HepG2 (cell line): ENCODE measurements around the gene CHST3. TPM values are rescaled to one million over a fixed set of nuclear protein-coding genes. Genes with fewer than 3 reads are reported as not detected.
A peak's percentile ranks its signal among the peaks of the same experiment; 100 is the strongest.

ENCODE experiments used
- ETV5 ChIP-seq: IDR thresholded peaks from 2 replicates; pipeline ENCODE4 v1.6.1; 2018; ENCODE audit warnings: missing biosample characterization, missing genetic modification reagents, inconsistent platforms, borderline replicate concordance
- MEIS2 ChIP-seq: sonication (generic); formaldehyde crosslinking; IDR thresholded peaks from 2 replicates; pipeline ENCODE4 v1.9.0; 2021; ENCODE audit warnings: mild to moderate bottlenecking, missing genetic modification reagents
- NR2C2 ChIP-seq: sonication (generic); formaldehyde crosslinking; IDR thresholded peaks from 2 replicates; pipeline ENCODE4 v1.4.0; 2020; ENCODE audit warnings: missing genetic modification reagents, mild to moderate bottlenecking, moderate library complexity, borderline replicate concordance
- NR2F1 ChIP-seq, 2 experiments: fragments of 450-650 bp in 1 of 2; formaldehyde crosslinking in 1 of 2; IDR thresholded peaks; 2 replicates each; pipeline versions ENCODE4 v1.5.0 to v1.6.1; 2016 to 2020; ENCODE audit warnings: mild to moderate bottlenecking in 1 of 2, missing compliant biosample characterization in 1 of 2, missing genetic modification reagents in 1 of 2, moderate library complexity in 1 of 2
- XRCC5 ChIP-seq: fragments of 200-400 bp; formaldehyde crosslinking; optimal IDR thresholded peaks from 2 replicates; pipeline ENCODE3; 2017; ENCODE audit warnings: mild to moderate bottlenecking, low read length
- ZNF136 ChIP-seq: sonication (generic); formaldehyde crosslinking; IDR thresholded peaks from 2 replicates; pipeline ENCODE4 v1.8.1; 2022; ENCODE audit warnings: low read depth, mild to moderate bottlenecking, moderate library complexity, missing genetic modification reagents
- ZNF34 ChIP-seq: sonication (generic); formaldehyde crosslinking; IDR thresholded peaks from 2 replicates; pipeline ENCODE4 v1.4.0; 2020; ENCODE audit warnings: mild to moderate bottlenecking, missing genetic modification reagents, borderline replicate concordance
- ZNF552 ChIP-seq: sonication (generic); formaldehyde crosslinking; IDR thresholded peaks from 2 replicates; pipeline ENCODE4 v1.9.0; 2022; ENCODE audit warnings: missing genetic modification reagents, mild to moderate bottlenecking, borderline replicate concordance
- polyA plus RNA-seq, 8 experiments: library from polyadenylated mRNA; depleted of rRNA in 3 of 8; stranded (reverse) in 7 of 8; unstranded in 1 of 8; fragments of >200 nt; fragmentation: Illumina TruSeq in 4 of 8; extraction: Trizol in 4 of 8; gene quantifications; 2 replicates each; pipeline versions ENCODE4 v1.2.1 to v1.2.3, GENCODE V29; 2011 to 2016; ENCODE audit warnings: low read depth in 4 of 8, missing spikeins in 1 of 8, mixed read lengths in 1 of 8; ENCODE audit not compliant: insufficient read depth in 1 of 8
- total RNA-seq, 5 experiments: library from RNA; depleted of rRNA; stranded (reverse); fragments of >200 nt; fragmentation: Illumina TruSeq; extraction: Trizol; gene quantifications; 2 replicates each; pipeline ENCODE4 v1.2.3, GENCODE V29; 2016; ENCODE audit warnings: low read depth in 1 of 5
- TF ChIP-seq, protein P1 (sequence below): sonication (generic); formaldehyde crosslinking; IDR thresholded peaks from 2 replicates; pipeline ENCODE4 v1.4.0; 2020; ENCODE audit warnings: missing genetic modification reagents, borderline replicate concordance
- TF ChIP-seq, protein P2 (sequence below): sonication (generic); formaldehyde crosslinking; IDR thresholded peaks from 2 replicates; pipeline ENCODE4 v1.5.1; 2020; ENCODE audit warnings: mild to moderate bottlenecking, moderate library complexity, missing genetic modification reagents
- TF ChIP-seq, protein P3 (sequence below): sonication (generic); formaldehyde crosslinking; IDR thresholded peaks from 2 replicates; pipeline ENCODE4 v1.8.0; 2022; ENCODE audit warnings: missing genetic modification reagents, mild to moderate bottlenecking, inconsistent platforms, borderline replicate concordance
- TF ChIP-seq, protein P4 (sequence below): sonication (generic); formaldehyde crosslinking; IDR thresholded peaks from 2 replicates; pipeline ENCODE4 v1.4.0; 2020; ENCODE audit warnings: missing genetic modification reagents
- TF ChIP-seq, protein P5 (sequence below): sonication (generic); formaldehyde crosslinking; IDR thresholded peaks from 2 replicates; pipeline ENCODE4 v1.5.0; 2020; ENCODE audit warnings: mild to moderate bottlenecking, missing genetic modification reagents, borderline replicate concordance

The CHST3 gene
- total and polyA plus RNA-seq, 2 of the 13 experiments (the other 11 are each of a cell fraction or from before 2014, with no cell fraction given): 7.2 to 18.7 TPM

DNA sequence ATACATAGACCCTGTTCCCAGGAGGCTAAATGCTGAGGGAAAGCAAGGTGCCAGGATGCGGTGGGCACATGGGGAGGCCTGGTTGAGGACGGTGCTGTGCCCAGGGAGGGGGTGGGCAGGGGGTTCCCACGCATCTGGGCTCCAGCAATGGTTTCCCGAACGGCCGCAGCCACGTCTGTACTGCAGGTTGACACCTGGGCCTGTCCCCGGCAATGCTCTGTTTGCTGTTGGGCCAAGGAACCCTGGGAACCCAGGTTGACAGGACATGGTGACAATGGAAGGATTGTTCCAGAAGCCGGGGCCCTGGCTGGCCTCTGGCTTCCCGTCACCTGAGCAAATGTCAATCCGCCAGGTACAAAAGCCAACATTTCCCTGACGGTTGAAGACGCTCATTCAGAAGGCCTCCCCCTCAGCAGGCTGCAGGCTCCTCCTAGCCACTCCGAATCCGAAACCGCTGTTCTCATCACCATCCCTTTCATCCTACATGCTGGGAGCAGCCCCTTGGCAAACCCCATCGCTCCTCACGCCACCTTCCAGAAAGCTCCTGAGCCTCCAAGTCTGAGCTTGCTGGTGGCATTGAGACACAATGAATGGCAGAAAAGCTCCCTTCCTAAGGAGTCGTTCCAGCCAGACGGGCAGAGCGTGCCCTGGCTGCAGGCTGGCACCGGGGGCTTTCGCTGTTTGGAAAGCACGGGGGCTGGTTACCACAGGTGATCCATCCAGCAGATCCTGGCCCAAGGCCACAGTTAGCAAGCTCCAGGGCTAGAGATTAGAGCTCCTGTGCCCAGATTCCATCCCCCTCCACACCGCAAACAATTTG is 92.9 kb downstream of the CHST3 start (continued):
- TF ChIP-seq ETV5 (CRISPR knock-in tag) (peak; percentile 87; the same call in 1 of the 2 replicates), NR2C2 (no peak), MEIS2 (CRISPR knock-in tag) (peak; percentile 92), NR2F1 (CRISPR knock-in tag; IDR thresholded peaks at IDR 0.05) (no peak), ZNF34 (CRISPR knock-in tag) (no peak), ZNF552 (no peak), XRCC5 (no peak), ZNF136 (CRISPR knock-in tag) (no peak)
- TF ChIP-seq, protein P1, sequence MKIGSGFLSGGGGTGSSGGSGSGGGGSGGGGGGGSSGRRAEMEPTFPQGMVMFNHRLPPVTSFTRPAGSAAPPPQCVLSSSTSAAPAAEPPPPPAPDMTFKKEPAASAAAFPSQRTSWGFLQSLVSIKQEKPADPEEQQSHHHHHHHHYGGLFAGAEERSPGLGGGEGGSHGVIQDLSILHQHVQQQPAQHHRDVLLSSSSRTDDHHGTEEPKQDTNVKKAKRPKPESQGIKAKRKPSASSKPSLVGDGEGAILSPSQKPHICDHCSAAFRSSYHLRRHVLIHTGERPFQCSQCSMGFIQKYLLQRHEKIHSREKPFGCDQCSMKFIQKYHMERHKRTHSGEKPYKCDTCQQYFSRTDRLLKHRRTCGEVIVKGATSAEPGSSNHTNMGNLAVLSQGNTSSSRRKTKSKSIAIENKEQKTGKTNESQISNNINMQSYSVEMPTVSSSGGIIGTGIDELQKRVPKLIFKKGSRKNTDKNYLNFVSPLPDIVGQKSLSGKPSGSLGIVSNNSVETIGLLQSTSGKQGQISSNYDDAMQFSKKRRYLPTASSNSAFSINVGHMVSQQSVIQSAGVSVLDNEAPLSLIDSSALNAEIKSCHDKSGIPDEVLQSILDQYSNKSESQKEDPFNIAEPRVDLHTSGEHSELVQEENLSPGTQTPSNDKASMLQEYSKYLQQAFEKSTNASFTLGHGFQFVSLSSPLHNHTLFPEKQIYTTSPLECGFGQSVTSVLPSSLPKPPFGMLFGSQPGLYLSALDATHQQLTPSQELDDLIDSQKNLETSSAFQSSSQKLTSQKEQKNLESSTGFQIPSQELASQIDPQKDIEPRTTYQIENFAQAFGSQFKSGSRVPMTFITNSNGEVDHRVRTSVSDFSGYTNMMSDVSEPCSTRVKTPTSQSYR (CRISPR knock-in tag): no peak
- TF ChIP-seq, protein P2, sequence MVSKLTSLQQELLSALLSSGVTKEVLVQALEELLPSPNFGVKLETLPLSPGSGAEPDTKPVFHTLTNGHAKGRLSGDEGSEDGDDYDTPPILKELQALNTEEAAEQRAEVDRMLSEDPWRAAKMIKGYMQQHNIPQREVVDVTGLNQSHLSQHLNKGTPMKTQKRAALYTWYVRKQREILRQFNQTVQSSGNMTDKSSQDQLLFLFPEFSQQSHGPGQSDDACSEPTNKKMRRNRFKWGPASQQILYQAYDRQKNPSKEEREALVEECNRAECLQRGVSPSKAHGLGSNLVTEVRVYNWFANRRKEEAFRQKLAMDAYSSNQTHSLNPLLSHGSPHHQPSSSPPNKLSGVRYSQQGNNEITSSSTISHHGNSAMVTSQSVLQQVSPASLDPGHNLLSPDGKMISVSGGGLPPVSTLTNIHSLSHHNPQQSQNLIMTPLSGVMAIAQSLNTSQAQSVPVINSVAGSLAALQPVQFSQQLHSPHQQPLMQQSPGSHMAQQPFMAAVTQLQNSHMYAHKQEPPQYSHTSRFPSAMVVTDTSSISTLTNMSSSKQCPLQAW: peak; percentile 72
- TF ChIP-seq, protein P3, sequence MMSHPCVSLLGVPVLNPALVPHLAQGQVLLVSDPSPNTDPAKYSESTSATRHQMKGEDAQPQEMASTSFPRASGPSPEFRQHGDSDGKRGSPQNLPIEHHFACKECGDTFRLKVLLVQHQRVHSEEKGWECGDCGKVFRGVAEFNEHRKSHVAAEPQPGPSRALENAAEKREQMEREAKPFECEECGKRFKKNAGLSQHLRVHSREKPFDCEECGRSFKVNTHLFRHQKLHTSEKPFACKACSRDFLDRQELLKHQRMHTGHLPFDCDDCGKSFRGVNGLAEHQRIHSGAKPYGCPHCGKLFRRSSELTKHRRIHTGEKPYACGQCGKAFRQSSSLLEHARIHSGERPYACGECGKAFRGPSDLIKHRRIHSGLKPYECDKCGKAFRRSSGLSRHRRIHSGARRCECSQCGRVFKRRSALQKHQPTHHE: no peak; the same call in 1 of the 2 replicates
- TF ChIP-seq, protein P4, sequence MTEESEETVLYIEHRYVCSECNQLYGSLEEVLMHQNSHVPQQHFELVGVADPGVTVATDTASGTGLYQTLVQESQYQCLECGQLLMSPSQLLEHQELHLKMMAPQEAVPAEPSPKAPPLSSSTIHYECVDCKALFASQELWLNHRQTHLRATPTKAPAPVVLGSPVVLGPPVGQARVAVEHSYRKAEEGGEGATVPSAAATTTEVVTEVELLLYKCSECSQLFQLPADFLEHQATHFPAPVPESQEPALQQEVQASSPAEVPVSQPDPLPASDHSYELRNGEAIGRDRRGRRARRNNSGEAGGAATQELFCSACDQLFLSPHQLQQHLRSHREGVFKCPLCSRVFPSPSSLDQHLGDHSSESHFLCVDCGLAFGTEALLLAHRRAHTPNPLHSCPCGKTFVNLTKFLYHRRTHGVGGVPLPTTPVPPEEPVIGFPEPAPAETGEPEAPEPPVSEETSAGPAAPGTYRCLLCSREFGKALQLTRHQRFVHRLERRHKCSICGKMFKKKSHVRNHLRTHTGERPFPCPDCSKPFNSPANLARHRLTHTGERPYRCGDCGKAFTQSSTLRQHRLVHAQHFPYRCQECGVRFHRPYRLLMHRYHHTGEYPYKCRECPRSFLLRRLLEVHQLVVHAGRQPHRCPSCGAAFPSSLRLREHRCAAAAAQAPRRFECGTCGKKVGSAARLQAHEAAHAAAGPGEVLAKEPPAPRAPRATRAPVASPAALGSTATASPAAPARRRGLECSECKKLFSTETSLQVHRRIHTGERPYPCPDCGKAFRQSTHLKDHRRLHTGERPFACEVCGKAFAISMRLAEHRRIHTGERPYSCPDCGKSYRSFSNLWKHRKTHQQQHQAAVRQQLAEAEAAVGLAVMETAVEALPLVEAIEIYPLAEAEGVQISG (CRISPR knock-in tag): peak; percentile 69
- TF ChIP-seq, protein P5, sequence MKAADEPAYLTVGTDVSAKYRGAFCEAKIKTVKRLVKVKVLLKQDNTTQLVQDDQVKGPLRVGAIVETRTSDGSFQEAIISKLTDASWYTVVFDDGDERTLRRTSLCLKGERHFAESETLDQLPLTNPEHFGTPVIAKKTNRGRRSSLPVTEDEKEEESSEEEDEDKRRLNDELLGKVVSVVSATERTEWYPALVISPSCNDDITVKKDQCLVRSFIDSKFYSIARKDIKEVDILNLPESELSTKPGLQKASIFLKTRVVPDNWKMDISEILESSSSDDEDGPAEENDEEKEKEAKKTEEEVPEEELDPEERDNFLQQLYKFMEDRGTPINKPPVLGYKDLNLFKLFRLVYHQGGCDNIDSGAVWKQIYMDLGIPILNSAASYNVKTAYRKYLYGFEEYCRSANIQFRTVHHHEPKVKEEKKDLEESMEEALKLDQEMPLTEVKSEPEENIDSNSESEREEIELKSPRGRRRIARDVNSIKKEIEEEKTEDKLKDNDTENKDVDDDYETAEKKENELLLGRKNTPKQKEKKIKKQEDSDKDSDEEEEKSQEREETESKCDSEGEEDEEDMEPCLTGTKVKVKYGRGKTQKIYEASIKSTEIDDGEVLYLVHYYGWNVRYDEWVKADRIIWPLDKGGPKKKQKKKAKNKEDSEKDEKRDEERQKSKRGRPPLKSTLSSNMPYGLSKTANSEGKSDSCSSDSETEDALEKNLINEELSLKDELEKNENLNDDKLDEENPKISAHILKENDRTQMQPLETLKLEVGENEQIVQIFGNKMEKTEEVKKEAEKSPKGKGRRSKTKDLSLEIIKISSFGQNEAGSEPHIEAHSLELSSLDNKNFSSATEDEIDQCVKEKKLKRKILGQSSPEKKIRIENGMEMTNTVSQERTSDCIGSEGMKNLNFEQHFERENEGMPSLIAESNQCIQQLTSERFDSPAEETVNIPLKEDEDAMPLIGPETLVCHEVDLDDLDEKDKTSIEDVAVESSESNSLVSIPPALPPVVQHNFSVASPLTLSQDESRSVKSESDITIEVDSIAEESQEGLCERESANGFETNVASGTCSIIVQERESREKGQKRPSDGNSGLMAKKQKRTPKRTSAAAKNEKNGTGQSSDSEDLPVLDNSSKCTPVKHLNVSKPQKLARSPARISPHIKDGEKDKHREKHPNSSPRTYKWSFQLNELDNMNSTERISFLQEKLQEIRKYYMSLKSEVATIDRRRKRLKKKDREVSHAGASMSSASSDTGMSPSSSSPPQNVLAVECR (CRISPR knock-in tag): no peak; the same call in 1 of the 2 replicates
